Activated T-helper 2 cell treated with anti-CD3 and anti-CD28 coated beads, Interferon-gamma antibody, Interleukin-2, Interleukin-4, amounts not matched to agents 10 μg/mL and 5 μg/mL and 100 μg/mL, durations not matched to agents 14 hours and 24 hours and 36 hours (primary cell): ENCODE results near the gene NDC1. TPM values are rescaled to one million over a fixed set of nuclear protein-coding genes. Genes with fewer than 3 reads are reported as not detected.

Experiments used
- DNase-seq: peaks from one replicate; pipeline ENCODE4 v3.0.0; 2021; ENCODE audit warnings: low spot score
- H3K27ac Mint-ChIP-seq: one replicate; pipeline ENCODE4 v1.8.0; 2021; ENCODE audit warnings: mixed read lengths
- H3K27me3 Mint-ChIP-seq: one replicate; pipeline ENCODE4 v1.8.0; 2021; ENCODE audit warnings: low read depth, mixed read lengths
- H3K36me3 Mint-ChIP-seq: one replicate; pipeline ENCODE4 v1.8.0; 2021; ENCODE audit warnings: low read depth, mixed read lengths
- H3K4me1 Mint-ChIP-seq: one replicate; pipeline ENCODE4 v1.8.0; 2021; ENCODE audit warnings: low read depth, mixed read lengths
- H3K4me3 Mint-ChIP-seq: one replicate; pipeline ENCODE4 v1.8.0; 2021; ENCODE audit warnings: low read depth, mild to moderate bottlenecking, moderate library complexity, mixed read lengths
- H3K9me3 Mint-ChIP-seq: one replicate; pipeline ENCODE4 v1.8.0; 2021; ENCODE audit warnings: mixed read lengths
- intact Hi-C: fragments of 100-400 bp; cut with micrococcal nuclease; formaldehyde crosslinking; loops from one replicate; pipeline ENCODE4 v1.15.1; 2023
- total RNA-seq: library from RNA; stranded (reverse); gene quantifications from 2 replicates; pipeline ENCODE4 v1.2.3, GENCODE V29; 2022

Gene NDC1
- total RNA-seq, 1 donor from 2014 or later = 32.4 TPM

- intact Hi-C loops = no loop called here
- H3K27ac Mint-ChIP-seq = no peak overlapping the region
- no peaks in the 10 kb centered on the region for H3K4me1 Mint-ChIP-seq
- no peak overlapping the region for H3K4me3 Mint-ChIP-seq
- no peaks in the 10 kb centered on the region for H3K36me3 Mint-ChIP-seq
- no peak for DNase-seq
- H3K9me3 Mint-ChIP-seq = no peaks in the 10 kb centered on the region
- H3K27me3 Mint-ChIP-seq = peaks cover 10% of the 10 kb centered on the region
Measured at GRCh38 chr1:53719469-53719868, 118.6 kb downstream of the NDC1 start.

- Mint-ChIP-seq H3K36me3 (no peaks in the 10 kb centered on the region), H3K4me3 (no peak overlapping the region), H3K4me1 (no peaks in the 10 kb centered on the region), H3K27ac (no peak overlapping the region), H3K9me3 (no peaks in the 10 kb centered on the region), H3K27me3 (peaks cover 7% of the 10 kb centered on the region)
- DNase-seq = no peak
- intact Hi-C loops = no loop called here
Measured at GRCh38 chr1:53718443-53718842, 119.7 kb downstream of the NDC1 start.

GRCh38 chr1:53717025-53717804 lies 120.9 kb downstream of the NDC1 start:
- H3K27ac Mint-ChIP-seq = no peak overlapping the region

GRCh38 chr1:53716150-53716549 lies 121.9 kb downstream of the NDC1 start:
- peaks cover 6% of the 10 kb centered on the region for H3K27me3 Mint-ChIP-seq
- no peaks in the 10 kb centered on the region for H3K36me3 Mint-ChIP-seq
- no peaks in the 10 kb centered on the region for H3K9me3 Mint-ChIP-seq
- DNase-seq = no peak
- intact Hi-C loops = no loop called here
- H3K27ac Mint-ChIP-seq = no peak overlapping the region
- H3K4me3 Mint-ChIP-seq = no peak overlapping the region
- H3K4me1 Mint-ChIP-seq = no peaks in the 10 kb centered on the region

More at GRCh38 chr1:53717025-53717804, 120.9 kb downstream of the NDC1 start:
- Mint-ChIP-seq H3K27me3 (peaks cover 6% of the 10 kb centered on the region), H3K36me3 (no peaks in the 10 kb centered on the region), H3K9me3 (no peaks in the 10 kb centered on the region), H3K4me3 (no peak overlapping the region), H3K4me1 (no peaks in the 10 kb centered on the region)
- DNase-seq = no peak
- intact Hi-C loops = no loop called here

- Mint-ChIP-seq H3K36me3 (no peaks in the 10 kb centered on the region), H3K4me3 (no peak overlapping the region), H3K27ac (no peak overlapping the region), H3K4me1 (no peaks in the 10 kb centered on the region), H3K9me3 (no peaks in the 10 kb centered on the region), H3K27me3 (peaks cover 6% of the 10 kb centered on the region)
- DNase-seq = no peak
- intact Hi-C loops = no loop called here
Measured at GRCh38 chr1:53715478-53715877, 122.6 kb downstream of the NDC1 start.

Other genes starting within 250 kb of the NDC1 start
- gene GLIS1, start 99.1 kb downstream of the NDC1 start, total RNA-seq = not detected in 2 replicates
- 14.8 and 15.6 TPM in 2 replicates for gene YIPF1, start 51.5 kb upstream of the NDC1 start, total RNA-seq
- not detected in 2 replicates for gene DIO1, start 55.9 kb upstream of the NDC1 start, total RNA-seq
- 52.9 and 54.3 TPM in 2 replicates for gene IFT25, start 107.4 kb upstream of the NDC1 start, total RNA-seq
- 32.4 and 34.9 TPM in 2 replicates for gene LRRC42, start 108.1 kb upstream of the NDC1 start, total RNA-seq
- not detected in 2 replicates for gene LDLRAD1, start 179.9 kb upstream of the NDC1 start, total RNA-seq
- gene TMEM59, start 214.9 kb upstream of the NDC1 start, total RNA-seq = 128 and 133 TPM in 2 replicates
- gene TCEANC2, start 215.3 kb upstream of the NDC1 start, total RNA-seq = 12.8 and 13.2 TPM in 2 replicates